Effector CD4-positive, alpha-beta T cell (primary cell): Measurements from ENCODE around the gene UBAC2.
"Not testable (repeated sequence)": the region's sequence is repeated elsewhere in the genome, so short reads cannot be mapped to it uniquely, and the experiment has no call there.

Experiments used
- DNase-seq: peaks from one replicate; pipeline ENCODE4 v3.0.0-alpha.2; 2020

Gene UBAC2

DNA sequence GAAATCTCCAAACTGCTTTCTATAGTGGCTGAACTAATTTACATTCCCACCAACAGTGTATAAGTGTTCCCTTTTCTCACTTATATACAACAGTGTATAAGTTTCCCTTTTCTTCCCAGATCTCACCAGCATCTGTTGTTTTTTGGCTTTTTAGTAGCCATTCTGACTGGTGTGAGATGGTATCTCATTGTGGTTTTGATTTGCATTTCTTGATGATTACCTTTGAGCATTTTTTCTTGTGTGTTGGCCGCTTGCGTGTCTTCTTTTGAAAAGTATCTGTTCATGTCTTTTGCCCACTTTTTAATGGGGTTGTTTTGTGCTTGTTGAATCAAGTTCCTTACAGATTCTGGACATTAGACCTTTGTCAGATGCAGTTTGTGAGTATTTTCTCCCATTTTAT is 49.0 kb downstream of the UBAC2 start:
- not testable (repeated sequence) for DNase-seq

DNA sequence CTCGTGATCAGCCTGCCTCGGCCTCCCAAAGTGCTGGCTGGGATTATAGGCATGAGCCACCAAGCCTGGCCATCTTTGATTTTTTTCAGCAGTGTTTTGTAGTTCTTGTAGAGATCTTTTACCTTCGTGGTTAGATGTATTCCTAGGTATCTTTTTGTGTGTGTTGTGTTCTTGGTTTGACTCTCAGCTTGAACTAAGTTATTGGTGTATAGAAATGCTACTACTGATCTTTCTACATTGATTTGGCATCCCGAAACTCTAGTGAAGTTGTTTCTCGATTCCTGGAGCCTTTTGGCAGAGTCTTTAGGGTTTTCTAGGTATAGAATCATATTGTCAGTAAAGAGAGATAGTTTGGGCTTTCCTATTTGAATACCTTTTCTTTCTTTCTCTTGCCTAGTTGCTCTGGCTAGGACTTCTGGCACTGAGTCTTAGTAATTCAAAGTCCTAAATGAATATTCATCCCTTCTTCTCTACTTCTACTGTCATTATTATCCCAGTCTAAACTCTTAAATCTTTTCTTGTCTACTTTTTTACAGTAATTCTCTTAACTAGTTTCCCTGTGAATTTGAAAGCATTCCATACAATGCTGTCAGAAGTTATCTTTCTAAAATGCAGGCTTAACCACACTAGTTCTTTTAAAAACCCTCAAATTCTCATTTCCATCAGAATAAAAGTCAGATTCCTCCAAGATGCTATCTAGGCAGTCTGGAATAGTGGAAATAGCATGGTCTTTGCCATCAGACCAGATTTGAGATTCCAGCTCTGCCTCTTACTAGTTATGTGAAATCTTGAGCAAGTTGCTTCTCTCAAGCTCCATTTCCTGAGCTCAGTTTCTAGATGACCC is 50.5 kb downstream of the UBAC2 start:
- no peak for DNase-seq

DNA sequence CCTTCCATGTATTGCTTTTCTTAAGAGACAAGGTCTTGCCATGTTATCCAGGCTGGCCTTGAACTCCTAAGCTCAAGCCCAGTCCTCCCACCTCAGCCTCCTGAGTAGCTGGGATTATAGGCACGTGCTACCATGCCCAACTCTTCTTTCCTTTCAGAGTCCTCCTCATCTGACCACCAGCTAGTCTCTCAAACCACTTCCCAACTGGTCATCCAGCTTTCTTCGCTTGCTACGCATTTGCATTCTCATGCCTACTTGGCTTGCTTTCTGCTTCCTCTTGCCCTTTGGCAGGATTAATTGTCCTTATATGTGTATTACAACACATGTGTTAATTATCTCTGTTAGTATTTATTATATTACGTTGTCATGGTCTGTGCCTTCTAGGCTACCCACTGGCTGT is 51.3 kb downstream of the UBAC2 start:
- DNase-seq: no peak

DNA sequence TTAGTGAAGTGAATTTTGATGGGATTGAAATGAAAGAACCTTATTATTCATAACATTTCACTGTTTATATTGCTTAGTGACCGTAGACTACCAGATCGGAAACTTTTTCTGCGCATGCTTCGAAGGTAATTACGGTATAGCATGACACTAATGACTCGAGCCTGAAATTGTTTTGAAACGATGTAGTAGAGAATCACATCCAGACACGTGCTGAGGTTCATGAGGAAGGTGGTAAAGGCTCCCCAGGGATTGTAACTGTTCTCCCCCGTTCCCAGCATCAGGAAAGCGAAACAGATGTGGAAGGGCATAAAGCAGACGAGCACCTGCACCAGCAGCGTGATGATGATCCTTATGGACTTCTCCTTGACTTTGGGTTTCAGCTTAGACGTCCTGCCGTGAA is 54.2 kb downstream of the UBAC2 start:
- DNase-seq: no peak

DNA sequence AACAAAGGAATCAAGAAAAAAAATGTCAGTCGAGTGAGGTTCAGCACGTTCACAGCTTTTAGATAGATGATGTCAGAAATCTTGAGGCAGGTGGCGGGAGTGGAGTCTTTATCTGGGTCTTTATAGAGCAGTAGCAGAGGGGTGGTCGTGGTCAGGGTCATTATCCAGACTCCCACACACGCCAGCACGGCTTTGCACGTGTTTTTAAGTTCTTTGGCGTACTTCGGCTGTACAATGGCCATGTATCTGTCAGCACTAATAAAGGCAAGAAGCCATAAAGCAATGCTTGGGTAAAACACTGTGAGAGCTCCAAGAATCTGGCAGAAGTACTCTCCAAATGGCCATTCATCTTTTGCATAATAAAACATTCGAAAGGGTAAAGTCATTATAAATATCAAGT is 54.6 kb downstream of the UBAC2 start:
- DNase-seq: no peak

DNA sequence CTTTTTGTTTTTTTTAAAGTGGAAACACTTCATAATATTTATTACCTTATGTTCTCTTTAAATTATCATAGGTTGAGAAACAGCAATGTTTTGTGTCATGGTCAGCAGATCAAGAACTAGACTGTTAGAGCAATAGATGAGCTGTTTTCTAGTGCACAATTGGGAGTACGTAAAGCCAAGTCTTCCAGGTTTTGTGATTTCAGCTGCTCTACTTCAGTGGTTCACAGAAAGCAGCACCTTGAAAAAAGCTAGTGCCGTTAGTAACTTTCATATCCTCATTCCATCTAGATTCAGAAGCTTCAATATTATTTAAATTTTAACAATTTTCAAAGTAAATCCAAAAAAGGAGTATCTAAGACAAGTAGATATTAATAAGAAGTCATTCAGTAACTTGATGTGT is 55.6 kb downstream of the UBAC2 start:
- no peak for DNase-seq

DNA sequence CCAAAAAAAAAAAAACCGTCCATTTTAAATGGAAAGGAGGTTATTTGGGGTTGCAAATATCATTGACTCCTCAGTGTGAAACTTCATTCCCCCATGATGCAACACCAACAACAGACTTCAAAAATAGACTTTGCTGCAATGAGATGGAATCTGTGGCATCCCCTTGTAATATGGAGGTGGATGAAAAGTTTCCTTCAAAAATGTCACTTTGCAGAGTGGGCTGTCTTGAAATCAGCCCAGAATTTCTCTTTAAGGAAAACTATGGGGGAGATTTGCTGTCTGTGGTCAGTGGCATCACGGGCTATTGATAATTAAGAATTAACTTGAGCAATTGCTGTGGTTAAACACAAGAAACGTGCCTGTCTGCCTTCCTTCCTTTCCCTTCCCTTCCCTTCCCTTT is 56.1 kb downstream of the UBAC2 start:
- DNase-seq: no peak

DNA sequence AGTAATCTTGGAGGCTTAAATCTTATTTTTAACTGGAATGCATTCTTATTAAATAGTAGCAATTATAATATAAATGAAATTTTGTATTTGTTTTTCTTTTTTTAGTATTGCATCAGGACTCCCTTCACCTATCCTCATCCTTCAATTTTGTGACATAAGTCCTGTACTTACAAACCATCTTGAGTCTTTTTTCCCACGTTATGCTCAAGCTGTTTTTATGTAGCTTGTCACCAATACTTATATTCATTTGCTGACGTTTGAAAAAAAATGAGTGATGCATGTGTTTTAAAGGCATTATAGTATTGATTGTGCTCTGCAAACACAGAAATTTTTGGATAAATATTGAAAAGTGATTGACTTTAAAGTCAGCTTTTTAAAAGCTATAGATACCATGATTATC is 56.6 kb downstream of the UBAC2 start:
- no peak for DNase-seq

DNA sequence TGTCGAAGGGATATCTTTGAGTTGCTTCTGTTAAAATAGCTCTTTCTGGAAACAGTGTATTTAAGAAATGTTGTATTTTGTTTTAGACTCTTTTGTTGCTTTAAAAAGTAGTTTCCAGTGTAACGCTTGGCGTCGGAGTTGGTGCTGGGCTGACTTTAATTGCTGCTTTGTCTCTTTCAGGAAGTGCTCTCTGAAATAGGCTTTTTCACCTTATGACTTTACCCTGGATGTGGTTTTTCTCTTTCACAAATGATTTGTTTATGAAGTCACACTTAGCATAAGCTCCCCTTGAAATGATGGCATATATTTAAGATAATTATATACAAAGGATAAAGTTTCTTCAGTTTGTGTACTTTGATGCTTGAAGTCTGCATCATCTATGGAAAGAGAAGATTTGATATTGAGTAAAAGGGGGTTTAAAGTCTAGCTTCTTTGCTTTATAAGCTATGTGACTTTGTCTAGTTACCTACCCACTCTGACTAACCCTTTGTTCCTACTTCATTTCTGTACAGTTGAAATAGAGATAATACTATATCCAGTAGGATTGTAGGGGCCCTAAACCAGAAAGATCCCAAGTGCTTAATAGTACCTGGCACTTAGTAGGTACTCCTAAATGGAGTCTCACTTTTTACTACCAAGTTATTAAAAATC is 57.7 kb downstream of the UBAC2 start, which contains the start of gene GPR18:
GPR18 (minus strand) TSS at position 170 of the 651 bp plus-strand sequence. CDS start 2,507 bp downstream, outside the sequence.
- DNase-seq: no peak

DNA sequence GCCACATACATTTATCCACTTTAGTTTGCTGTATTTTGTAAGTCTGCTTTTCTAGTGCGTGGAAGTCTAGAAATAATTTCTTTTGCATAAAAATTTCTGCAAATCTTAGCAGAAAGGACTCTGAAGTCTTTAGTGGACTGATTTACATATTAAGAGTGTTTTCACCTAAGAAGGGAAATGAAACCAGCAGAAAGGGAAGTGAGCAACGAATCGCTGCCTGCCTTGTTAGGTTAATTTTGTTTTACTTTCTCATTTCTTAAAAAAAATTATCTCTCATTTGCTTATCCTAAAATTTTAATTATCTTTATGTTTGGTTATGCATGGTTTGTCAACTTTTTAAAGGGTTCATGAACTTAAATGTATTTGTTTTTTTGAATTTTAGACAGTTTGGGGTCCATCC is 58.3 kb downstream of the UBAC2 start:
- DNase-seq: no peak

DNA sequence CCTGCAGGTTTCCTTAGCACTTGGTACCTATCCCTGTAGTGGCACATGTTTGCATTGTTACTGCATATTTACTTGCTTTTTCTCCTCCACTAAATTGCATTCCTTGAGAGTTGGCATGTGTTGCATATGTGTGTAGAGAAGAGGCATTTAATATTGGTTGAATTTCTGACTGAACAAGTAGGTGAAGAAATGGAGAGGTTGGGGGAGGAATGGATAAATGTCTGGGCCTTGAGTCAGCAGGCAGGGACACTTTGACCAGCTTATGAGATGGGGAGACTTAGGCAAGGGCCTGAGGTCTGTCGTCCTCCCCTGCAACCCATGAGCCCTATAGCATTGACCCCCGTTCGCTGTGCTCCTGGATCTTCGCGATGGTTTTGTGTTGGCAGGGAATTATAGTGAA is 59.6 kb downstream of the UBAC2 start:
- no peak for DNase-seq

DNA sequence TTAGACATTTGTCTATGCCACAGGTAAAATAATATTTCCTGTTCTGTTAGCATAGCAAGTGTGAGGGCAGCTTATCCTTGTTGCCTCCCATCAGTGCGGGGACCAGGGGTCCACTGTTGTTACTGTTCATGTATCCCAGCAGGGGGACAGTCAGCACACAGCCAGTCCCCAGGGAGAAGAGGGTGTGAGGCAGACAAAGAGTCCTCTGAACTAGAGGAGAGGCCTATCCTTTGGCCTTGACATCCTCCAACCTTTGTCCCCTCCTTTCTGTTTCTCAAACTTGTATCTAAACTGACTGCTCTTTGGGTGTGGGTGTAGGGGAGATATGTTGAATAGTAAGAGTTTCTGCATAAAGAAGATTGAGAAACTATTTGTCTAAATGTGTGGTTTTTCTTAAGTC is 60.4 kb downstream of the UBAC2 start:
- DNase-seq: no peak

DNA sequence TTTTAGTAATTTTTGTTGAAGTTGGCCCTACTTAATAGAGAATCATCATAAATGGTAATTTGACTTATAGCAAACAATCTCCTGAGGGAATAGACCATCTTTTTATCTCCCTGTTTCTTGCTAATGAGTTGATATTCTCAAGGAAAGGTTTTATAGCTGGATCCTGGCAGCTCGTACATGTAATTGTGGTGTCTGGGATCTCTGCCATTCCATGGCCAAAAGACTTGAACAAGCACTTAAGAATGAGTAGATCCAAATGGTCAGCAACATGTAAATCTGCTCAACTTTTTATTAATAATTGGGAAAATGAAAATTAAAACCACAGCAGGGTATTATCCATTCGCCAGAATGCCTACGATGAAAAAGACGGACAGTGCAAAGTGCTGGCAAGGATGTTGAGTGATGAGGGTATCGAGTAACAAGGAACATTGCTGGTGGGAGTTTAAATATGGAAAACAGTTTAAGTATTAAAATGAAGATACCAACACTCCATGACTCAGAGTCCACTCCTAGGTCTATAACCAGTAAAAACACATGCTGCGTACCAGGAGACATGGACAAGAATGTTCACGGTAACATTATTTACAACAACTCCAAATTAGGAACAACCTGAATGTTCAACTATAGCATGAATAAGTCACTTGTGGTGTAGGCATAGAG is 62.6 kb downstream of the UBAC2 start:
- DNase-seq: no peak

DNA sequence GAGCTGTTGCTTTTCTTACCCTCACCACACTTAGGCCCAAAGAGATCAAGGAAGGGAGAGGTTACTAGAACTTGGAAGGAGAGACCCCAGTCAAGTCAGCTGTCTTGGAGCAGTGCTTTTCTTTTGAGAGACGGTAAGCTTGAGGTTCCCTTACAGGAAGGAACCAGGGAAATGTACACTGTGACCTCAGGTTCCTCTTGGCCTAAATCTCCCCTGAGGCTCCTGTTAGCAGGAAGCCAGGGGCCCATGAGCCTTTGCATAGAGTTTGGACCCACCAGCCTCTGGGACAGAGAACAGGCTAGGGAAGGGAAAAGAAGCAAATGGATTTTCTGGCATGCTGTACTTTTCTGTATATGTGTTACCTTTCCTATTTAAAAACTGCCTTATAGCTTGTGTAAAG is 63.4 kb downstream of the UBAC2 start:
- no peak for DNase-seq

DNA sequence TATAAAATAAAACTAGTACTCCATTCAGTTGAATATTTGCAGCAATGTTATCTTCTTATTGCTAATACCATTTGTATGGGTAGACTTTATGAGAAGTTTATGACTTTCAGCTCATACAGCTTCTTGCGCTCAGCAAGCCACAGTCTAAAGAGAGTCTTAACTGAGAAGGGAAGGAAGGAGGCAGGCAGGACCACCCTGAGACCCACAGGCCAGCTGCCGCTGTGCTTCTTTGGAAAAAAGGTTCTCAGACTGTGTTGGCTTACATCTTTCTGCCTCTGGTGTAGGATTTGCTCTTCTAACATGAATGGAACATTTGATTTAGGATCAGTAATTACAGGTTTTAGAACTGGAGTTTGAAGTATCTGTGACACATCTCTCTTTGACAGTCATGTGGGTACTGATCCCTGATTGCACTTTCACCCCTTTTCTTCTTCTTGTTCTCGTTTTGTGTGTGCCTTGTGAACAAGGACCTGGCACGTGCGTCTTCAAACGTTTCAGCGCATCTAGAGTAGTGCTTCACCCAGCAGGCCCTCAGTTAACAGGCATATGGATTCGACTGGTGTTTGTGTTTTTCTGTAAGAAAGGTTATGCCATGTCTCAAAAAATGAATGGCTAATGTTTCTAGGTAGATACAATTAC is 64.6 kb downstream of the UBAC2 start:
- DNase-seq: no peak

DNA sequence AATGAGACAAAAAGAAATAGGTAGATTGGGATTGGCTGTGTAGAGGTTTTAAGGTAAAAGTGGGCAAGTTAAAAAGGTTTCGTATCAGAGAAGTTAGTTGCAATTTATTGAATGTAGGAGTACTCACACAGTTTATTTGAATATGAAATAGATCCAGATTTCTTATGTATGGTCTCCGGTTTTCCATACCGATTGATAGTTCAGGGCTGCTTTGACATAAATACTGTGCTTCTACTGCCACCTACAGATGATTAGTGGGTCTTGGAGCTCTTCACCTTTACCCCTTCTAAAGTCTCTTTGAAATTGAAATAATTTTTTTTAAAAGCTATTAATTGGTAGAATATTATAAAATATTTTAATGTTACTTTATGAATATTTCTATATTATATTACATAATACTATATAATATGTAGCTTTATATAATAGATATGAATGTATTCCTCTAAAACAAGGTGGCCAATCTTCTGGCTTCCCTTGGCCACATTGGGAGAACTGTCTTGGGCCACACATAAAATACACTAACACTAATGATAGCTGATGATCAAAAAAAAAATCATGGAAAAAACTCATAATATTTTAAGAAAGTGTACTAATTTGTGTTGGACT is 65.3 kb downstream of the UBAC2 start:
- no peak for DNase-seq

DNA sequence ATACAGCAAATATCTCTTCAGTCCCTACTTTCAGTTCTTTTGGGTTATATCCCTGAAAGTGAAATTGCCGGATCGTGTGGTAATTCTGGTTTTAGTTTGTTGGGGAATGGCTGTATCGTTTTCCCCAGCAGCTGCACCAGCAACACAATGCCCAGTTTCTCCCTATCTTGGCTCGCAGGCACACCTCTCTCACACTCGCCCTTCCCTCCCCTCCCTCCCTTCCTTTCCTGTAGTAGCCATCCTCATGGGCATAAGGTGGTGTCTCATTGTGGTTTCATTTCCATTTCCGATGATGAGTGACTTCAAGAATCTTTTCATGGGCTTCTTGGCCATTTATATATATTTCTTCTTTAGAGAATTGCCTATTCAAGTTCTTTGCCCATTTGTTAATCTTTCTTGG is 66.2 kb downstream of the UBAC2 start:
- DNase-seq: no peak

DNA sequence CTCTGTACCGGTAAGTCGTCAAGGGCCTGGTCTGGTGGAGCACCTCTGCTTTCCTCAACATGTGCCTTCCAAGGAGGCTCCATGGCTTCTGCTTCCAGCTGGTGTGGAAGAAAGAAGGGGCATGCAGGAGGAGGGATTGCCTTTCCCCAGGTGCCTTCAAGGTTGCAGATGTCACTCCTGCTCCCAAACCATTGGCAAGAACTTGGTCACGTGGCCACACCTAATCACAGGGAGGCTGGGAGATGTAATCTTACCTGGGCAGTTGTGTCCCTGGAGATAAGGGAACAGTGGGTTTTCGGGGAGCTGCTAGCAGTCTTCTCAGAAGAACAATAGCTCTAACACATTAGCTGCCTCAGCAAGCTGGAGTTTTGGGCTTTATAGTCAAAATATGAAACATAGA is 67.3 kb downstream of the UBAC2 start:
- DNase-seq: no peak

DNA sequence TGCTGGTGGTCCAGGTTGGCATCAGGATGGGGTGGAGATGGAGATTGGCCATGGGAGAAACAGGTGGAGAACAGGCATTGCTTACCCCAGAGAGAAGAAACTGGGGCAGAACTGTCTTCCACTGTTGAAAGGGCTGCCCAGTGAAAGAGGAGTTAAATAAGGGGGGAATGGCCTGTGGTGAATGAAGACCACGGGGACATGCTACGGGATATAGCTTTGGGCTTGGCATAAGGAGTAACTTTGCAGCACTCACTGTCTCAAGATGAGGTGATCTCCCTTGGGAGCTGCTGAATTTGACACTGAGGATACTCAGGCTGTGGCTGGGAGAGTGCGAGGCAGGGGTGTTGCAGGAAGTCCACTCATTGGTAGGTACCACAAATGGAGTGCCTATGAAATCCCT is 68.2 kb downstream of the UBAC2 start:
- DNase-seq: no peak

DNA sequence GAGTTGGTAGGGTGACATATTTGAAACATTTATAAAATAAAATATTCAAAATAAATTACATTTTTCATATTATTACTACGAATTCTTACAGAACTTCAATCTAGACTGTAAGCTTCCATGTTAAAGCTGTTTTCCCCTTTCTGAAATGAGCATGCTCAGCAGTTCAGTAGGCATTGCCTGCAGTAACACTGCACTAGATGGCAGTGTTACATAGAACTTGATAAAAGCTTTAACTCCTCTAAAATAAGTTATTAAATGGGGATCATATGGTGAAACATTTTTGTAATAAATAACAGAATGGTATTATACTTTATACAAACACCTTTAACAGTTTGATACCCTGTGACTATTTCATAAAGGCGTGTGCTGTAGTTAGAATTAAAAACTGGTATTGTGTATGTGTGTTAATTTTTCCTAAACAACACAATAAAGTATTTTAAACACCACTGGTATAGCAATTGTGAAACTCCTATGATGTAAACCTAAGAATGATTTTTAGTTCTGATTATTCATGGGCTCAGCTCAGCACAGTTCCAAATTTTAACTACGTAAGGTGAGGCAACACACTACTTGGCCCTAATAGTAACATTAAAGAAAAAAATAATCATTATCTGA is 69.1 kb downstream of the UBAC2 start:
- no peak for DNase-seq

DNA sequence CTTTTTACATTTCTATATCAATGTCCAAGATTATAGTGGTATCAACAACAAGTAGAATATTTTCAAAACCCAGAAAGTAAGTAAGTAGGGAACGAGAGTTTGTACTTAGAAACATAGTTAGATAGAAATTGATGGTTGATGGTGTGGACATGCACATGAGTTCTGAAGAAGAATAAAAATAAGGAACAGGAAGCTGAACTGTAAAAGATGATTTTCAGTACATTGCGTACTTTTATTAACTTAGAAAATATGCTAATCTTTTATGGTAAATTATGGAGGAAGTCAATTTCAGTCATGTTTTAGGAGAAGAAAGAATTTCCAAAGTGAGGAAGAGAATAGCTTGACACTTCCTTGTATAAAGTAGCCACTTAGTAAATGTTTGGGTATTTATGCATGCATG is 69.9 kb downstream of the UBAC2 start:
- no peak for DNase-seq

DNA sequence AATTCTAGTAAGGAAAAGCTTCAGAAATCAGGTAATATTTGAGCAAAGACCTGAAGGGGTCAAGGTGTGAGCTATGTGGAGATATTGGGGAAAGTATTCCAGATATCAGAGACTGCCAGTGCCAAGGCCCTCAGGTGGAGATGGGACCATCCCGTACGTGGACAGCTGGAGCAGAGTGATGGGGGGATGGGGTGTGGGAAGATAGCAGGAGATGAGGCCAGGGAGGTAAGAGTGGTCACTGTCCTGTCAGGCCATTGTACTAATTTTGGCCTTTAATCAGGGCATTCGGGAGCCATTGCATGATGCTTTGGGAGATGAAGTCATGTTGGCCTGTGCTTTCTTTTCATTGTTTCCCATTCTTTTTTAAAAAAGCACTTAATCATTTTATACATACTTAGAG is 70.6 kb downstream of the UBAC2 start:
- no peak for DNase-seq

DNA sequence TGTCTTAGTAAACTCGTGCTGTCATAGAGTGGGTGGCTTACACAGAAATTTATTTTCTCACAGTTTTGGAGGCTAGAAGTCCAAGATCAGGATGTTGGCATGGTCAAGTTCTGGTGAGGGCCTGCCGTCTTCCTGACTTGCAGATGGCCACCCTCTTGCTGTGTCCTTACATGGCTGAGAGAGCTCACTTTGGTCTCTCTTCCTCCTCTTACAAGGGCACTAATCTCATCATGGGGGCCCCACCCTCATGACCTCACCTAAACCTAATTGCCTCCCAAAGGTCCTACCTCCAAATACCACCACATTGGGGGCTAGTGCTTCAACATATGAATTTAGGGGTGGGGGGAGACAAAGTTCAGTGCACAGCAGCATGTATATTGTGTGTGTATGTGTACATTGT is 71.8 kb downstream of the UBAC2 start:
- DNase-seq: no peak
